HG03108 (cell line): ENCODE data around the gene RET.

Experiments used
- ATAC-seq: cut with Tn5 transposase; IDR thresholded peaks from one replicate; pipeline ENCODE4 v1.9.1; 2021; ENCODE audit warnings: moderate library complexity; ENCODE audit not compliant: unreplicated experiment

RET gene

DNA sequence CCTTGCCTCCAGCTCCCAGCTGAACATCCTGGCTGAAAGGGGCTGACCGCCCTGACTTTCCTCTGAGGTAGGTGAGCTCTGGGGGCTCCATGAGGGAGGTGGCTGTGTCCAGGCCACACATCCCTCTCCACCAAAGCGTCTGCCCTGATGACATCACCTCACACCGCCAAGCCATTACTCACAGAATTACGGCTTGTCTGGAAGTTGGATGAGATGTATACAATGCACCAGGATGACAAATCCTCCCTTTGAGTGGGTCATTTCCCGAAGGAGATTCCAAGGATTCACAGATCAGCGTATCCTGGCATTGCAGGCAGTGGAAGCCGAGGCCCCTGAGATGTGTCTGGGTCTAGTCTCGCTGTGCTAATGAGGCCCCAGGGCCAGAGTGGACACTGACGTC lies 15.1 kb upstream of the RET start:
- no peak for ATAC-seq

DNA sequence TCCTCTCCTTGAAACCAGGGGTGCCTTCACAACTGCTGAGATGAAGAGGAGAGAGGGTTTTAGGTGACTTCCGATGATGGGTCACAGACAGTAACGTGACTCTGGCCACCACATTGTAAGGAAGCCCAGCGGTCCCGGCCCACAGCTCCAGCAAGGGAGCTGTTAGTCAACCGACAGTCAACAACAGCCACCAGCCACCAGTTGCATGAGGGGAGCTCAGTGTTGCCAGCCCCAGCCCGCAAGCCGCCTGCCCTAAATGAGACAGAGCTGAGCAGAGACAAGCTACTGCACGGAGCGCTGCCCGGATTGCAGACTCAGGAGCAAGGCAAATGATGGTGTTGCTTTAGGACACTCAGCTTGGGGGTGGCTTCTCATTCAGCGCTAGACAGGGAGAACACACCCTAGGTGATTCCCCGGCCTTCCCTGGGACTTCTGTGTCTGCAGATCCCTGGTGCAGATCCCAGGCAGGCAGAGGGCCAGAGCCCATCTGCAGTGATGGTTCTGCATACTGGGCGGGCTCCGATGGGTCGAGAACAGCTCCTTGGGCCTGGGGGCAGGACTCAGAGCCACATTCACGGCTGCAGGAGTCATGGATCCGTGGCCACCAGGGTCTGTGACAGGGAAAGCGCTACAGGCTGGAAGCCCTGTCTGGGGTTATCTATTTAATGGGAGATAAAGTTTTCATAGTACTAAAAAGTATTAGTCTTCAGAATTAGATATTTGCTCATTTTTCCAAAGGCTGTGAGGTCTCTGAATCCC lies 14.3 kb upstream of the RET start:
- no peak for ATAC-seq

DNA sequence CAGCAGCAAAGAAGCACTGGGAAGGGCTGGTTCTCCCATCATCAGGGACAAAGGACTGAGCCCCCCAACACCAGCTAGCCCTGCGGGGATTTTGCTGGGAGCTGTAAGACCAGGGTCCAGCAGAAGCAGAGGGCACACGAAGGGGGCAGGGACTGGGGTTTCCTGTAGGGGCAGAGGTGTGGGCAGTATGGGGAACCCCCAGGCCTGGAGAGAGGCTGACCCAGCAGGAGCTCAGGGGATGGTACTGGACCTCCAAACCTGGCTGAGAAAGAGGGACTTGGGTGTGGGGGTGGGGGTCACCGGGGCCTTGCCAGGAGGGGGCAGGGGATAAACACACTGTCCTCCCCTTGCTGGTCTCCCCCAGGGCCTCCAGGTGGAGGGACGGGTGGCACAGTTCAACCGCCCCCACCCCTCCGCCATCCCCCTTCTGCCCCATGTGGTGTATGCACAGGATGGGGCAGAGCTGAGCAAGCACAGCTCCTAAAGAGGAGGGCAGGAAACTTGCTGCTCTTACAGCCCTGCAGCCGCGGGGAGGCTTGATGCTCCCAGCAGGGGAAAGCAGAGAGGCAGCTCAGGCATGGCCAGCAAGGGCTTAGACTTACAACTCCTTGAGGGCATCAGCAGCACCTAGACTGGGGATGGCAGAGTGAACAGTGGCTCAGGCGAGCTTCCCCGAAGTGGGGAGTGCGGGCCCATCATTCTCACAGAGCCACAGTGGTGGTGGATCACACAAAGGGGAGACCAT lies 12.4 kb upstream of the RET start:
- ATAC-seq: no peak

DNA sequence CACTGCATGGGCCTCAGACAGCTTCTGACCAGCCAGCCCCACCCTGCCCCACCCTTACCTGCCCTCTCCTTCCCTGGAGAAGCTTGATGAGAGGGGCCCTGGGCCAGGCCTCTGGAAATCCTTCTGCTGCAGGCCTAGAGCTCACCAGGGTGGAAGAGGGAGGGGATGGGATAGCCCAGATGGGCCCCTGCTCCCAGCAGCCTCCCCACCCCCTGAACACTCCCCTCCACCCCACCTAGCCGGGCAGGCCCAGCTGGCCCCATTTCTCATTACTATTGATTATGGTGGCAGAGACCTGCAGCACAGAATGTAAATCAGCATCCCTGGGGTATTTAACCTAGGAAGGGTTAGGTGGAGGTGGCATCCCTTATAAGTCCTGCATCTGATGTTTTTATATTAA lies 11.6 kb upstream of the RET start:
- ATAC-seq: no peak

DNA sequence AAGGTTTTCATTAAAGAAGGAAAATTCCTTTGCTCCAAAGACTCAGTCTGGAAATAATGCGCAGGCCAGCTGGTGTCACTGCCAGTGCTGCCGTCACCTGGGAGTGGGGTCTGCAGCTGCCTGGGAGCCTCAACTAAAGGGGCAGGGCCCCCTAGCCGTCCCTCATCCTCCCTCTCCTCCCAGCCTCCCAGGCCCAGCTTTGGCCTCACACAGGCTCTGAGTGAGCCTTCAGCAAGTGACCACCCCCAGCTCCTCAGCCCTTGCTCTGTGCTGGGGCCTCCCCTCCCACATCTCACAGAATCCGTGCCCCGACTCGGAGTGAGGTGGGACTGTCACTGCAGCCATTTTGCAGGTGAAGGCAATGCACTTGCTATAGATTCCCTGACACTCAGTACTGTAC lies 11.1 kb upstream of the RET start:
- no peak for ATAC-seq

GRCh38 chr10:43066481-43066880 lies 10.4 kb upstream of the RET start:
- ATAC-seq: no peak

- no peak for ATAC-seq
Measured at GRCh38 chr10:43067391-43068135, 9.3 kb upstream of the RET start.

DNA sequence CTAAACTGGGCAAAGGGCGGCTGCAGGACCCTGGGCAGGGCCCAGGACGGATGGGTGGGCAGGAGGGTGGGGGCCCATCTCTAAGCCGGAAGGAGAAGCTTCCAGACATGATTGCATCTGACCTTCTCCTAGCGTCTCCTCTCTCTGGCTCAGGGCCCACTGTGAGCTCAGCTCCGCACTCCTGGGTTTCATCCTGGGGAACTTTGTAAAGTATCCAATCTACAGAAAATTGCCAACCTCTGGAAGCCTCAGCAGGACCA lies 8.8 kb upstream of the RET start:
- ATAC-seq: no peak

- ATAC-seq: no peak
Measured at GRCh38 chr10:43068471-43069210, 8.2 kb upstream of the RET start.

- no peak for ATAC-seq
Measured at GRCh38 chr10:43069211-43069515, 7.7 kb upstream of the RET start.

- ATAC-seq: no peak
Measured at GRCh38 chr10:43069579-43069978, 7.3 kb upstream of the RET start.

GRCh38 chr10:43070121-43071085 lies 6.5 kb upstream of the RET start:
- no peak for ATAC-seq

- ATAC-seq: no peak
Measured at GRCh38 chr10:43071865-43072650, 4.8 kb upstream of the RET start.

DNA sequence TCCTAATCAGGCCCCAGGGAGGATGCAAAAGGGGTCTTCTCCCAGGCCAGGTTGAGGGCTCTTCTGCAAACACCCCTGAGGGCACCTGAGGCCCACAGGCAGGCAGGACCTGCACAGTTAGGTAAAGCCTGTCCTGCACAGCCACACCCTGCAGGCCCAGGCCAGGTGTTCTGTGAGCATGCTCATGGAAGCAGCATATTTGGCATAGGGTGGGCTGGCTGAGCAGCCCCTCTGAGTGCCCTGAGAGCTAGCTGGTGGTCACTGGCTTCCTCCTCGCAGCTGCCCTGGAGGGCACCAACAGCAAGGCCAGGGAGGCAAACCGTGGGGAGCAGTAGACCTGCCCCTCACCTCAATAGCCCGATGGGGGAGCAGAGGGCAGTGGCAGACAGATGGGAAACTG lies 3.7 kb upstream of the RET start:
- no peak for ATAC-seq

GRCh38 chr10:43073721-43074120 lies 3.1 kb upstream of the RET start:
- ATAC-seq: no peak

DNA sequence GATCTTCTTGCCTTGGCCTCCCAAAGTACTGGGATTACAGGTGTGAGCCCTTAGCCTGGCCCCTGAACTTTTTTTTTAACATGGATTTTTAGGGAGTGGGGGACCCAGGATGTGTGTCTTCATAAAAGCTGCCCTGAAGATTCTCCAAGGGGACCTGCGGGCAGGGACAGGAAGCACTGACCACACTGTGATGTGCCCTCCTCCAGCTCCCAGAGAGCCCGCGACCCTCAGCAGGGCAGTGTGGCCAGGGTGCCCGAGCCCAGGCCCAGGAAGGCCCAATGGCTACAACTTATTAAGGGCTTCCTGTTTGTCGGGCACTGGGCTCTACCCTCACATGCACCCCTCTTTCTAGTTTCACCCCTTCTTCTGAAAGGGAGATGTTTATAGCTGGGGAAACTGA lies 2.5 kb upstream of the RET start:
- ATAC-seq: no peak

- no peak for ATAC-seq
Measured at GRCh38 chr10:43074827-43075611, 1.9 kb upstream of the RET start.

- no peak for ATAC-seq
Measured at GRCh38 chr10:43075612-43076003, 1.3 kb upstream of the RET start.

DNA sequence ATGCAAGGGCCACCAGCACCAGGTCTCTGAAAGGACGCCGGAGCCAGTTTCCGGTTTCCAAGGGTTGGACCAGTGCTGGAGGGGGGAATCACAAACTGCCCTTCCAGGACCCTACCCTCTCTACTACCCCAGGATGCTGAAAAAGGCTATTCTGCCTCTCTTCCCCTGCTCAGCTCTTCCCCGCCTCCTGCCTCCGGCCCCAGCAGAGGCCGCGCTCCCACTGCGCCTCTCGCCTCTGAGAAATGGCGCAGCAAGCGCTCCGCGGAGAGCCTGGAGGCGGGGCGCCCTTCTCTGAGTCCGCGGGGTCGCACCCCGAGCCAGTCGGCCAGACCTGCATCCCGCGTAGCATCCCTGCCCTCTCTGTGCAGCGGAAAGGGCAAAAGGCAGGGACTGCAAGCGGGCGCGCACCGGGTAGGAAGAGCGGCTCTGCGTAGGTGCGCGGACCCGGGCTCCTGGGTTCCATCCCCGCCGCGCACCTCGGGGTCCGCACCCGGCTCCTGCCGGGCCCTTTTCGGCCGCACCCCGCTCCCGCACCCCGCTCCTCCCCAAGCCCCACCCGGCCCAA lies 476 bp upstream of the RET start:
- ATAC-seq: no peak
